ENCODE measurements around the gene CDCA4. TPM values are rescaled to one million over a fixed set of nuclear protein-coding genes. Genes with fewer than 3 reads are reported as not detected.
"Not testable (repeated sequence)": the region's sequence is repeated elsewhere in the genome, so short reads cannot be mapped to it uniquely, and the experiment has no call there.

Gene CDCA4
- polyA plus RNA-seq, 1 experiment = 6.8 TPM

GRCh38 chr14:105042813-105043212 lies 21.9 kb upstream of the CDCA4 start:
- H3K27me3 ChIP-seq (ENCODE audit: control insufficient read depth, insufficient read depth, low read length) = peaks cover 13% of the 10 kb centered on the region
- H3K4me3 ChIP-seq (ENCODE audit: low read depth, low read length) = no peak overlapping the region
- no peak for TF ChIP-seq CTCF (IDR thresholded peaks at IDR 0.05; ENCODE audit: low read depth, low read length)
- no peak overlapping the region for H3K27ac ChIP-seq (ENCODE audit: low read depth, low read length)
- ChIA-PET POLR2A (no interaction called here), CTCF (interaction anchor here (1.0 kb wide), 1 partner anchor 67 kb away, joined by 4 read pairs; no protein-coding TSS in a partner anchor)
- DNase-seq (ENCODE audit: low read depth, low spot score) = no peak
- no peaks in the 10 kb centered on the region; the same call in 1 of the 2 replicates for H3K9me3 ChIP-seq (ENCODE audit: control insufficient read depth, insufficient read depth, low read length)

- Histone ChIP-seq H3K27me3 (ENCODE audit: control insufficient read depth, insufficient read depth, low read length) (peaks cover 11% of the 10 kb centered on the region), H3K4me3 (ENCODE audit: low read depth, low read length) (no peak overlapping the region), H3K27ac (ENCODE audit: low read depth, low read length) (no peak overlapping the region), H3K9me3 (ENCODE audit: control insufficient read depth, insufficient read depth, low read length) (no peaks in the 10 kb centered on the region; the same call in 1 of the 2 replicates)
- no peak for DNase-seq (ENCODE audit: low read depth, low spot score)
- no peak for TF ChIP-seq CTCF (IDR thresholded peaks at IDR 0.05; ENCODE audit: low read depth, low read length)
- ChIA-PET CTCF (interaction anchor here (0.6 to 1.0 kb wide), 3 partner anchors 44 to 118 kb away, joined by 4 read pairs; no protein-coding TSS in a partner anchor), POLR2A (interaction anchor here (0.6 kb wide), 1 partner anchor 56 kb away, joined by 3 read pairs; the partner anchor contains the start of gene CLBA1)
These were observed 21.2 kb upstream of the CDCA4 start for GRCh38 chr14:105041841-105042765.

- peaks cover 11% of the 10 kb centered on the region for H3K27me3 ChIP-seq (ENCODE audit: control insufficient read depth, insufficient read depth, low read length)
- H3K9me3 ChIP-seq (ENCODE audit: control insufficient read depth, insufficient read depth, low read length) = no peaks in the 10 kb centered on the region; the same call in 1 of the 2 replicates
- TF ChIP-seq CTCF (IDR thresholded peaks at IDR 0.05; ENCODE audit: low read depth, low read length) = no peak
- POLR2A ChIA-PET = no interaction called here
- CTCF ChIA-PET = no interaction called here
- H3K4me3 ChIP-seq (ENCODE audit: low read depth, low read length) = no peak overlapping the region
- DNase-seq (ENCODE audit: low read depth, low spot score) = no peak
- H3K27ac ChIP-seq (ENCODE audit: low read depth, low read length) = no peak overlapping the region
These were observed 18.7 kb upstream of the CDCA4 start for GRCh38 chr14:105039458-105040205.

GRCh38 chr14:105035616-105036015 lies 14.7 kb upstream of the CDCA4 start:
- DNase-seq (ENCODE audit: low read depth, low spot score); H3K4me3 ChIP-seq (ENCODE audit: low read depth, low read length); H3K9me3 ChIP-seq (ENCODE audit: control insufficient read depth, insufficient read depth, low read length); H3K27me3 ChIP-seq (ENCODE audit: control insufficient read depth, insufficient read depth, low read length); POLR2A ChIA-PET; H3K27ac ChIP-seq (ENCODE audit: low read depth, low read length): not testable (repeated sequence)
- CTCF ChIA-PET = interaction anchor here (0.9 to 3.0 kb wide), 2 partner anchors 10 to 61 kb away, joined by 3 to 33 read pairs; no protein-coding TSS in a partner anchor

- ChIA-PET CTCF (interaction anchor here (0.6 to 3.0 kb wide), 4 partner anchors 11 to 209 kb away, joined by 3 to 33 read pairs (median 4); no protein-coding TSS in a partner anchor), POLR2A (no interaction called here)
- peaks cover 9% of the 10 kb centered on the region for H3K27me3 ChIP-seq (ENCODE audit: control insufficient read depth, insufficient read depth, low read length)
- H3K27ac ChIP-seq (ENCODE audit: low read depth, low read length) = no peak overlapping the region
- no peak for DNase-seq (ENCODE audit: low read depth, low spot score)
- TF ChIP-seq CTCF (IDR thresholded peaks at IDR 0.05; ENCODE audit: low read depth, low read length) = no peak
- H3K9me3 ChIP-seq (ENCODE audit: control insufficient read depth, insufficient read depth, low read length) = peaks cover 2% of the 10 kb centered on the region; the same call in 1 of the 2 replicates
- H3K4me3 ChIP-seq (ENCODE audit: low read depth, low read length) = no peak overlapping the region
These were observed 13.6 kb upstream of the CDCA4 start for GRCh38 chr14:105034315-105035039.

GRCh38 chr14:105033412-105033900 lies 12.6 kb upstream of the CDCA4 start:
- DNase-seq (ENCODE audit: low read depth, low spot score); H3K27ac ChIP-seq (ENCODE audit: low read depth, low read length); H3K27me3 ChIP-seq (ENCODE audit: control insufficient read depth, insufficient read depth, low read length); H3K9me3 ChIP-seq (ENCODE audit: control insufficient read depth, insufficient read depth, low read length); POLR2A ChIA-PET: not testable (repeated sequence)
- CTCF ChIA-PET = interaction anchor here (0.6 to 1.0 kb wide), 2 partner anchors 12 to 13 kb away, joined by 3 read pairs; no protein-coding TSS in a partner anchor
- H3K4me3 ChIP-seq (ENCODE audit: low read depth, low read length) = peak overlapping the region; percentile 51

GRCh38 chr14:105032451-105032901 lies 11.6 kb upstream of the CDCA4 start:
- not testable (repeated sequence) for H3K4me3 ChIP-seq (ENCODE audit: low read depth, low read length); H3K27me3 ChIP-seq (ENCODE audit: control insufficient read depth, insufficient read depth, low read length); H3K9me3 ChIP-seq (ENCODE audit: control insufficient read depth, insufficient read depth, low read length); H3K27ac ChIP-seq (ENCODE audit: low read depth, low read length); DNase-seq (ENCODE audit: low read depth, low spot score)
- ChIA-PET POLR2A (interaction anchor here (0.7 kb wide), 1 partner anchor 30 kb away, joined by 3 read pairs; no protein-coding TSS in a partner anchor), CTCF (interaction anchor here (1.0 kb wide), 2 partner anchors 14 kb away, joined by 3 to 4 read pairs; no protein-coding TSS in a partner anchor)
